A549 (cell line): ENCODE measurements around the gene SLC26A3. TPM values are rescaled to one million over a fixed set of nuclear protein-coding genes. Genes with fewer than 3 reads are reported as not detected.

ENCODE experiments used
- ATAC-seq, 2 experiments: fragments of 200-7000 bp in 1 of 2; fragments of >200 bp in 1 of 2; cut with Nextera tagmentation in 1 of 2; cut with Tn5 transposase in 1 of 2; 3 replicates each; pipeline versions ENCODE4 v1.8.0 to v1.9.1; 2018 to 2020; ENCODE audit warnings: mild to moderate bottlenecking in 1 of 2, moderate library complexity in 1 of 2
- CTCF ChIA-PET: fragments of 300-600 bp; sonication (Branson Sonifier 250); formaldehyde crosslinking; extraction: SDS; loops from one replicate; lab custom pipeline; 2021; ENCODE audit warnings: antibody characterized with exemption, inconsistent platforms; lab: Yijun Ruan, JAX
- POLR2A ChIA-PET: fragments of 350-600 bp; formaldehyde crosslinking; extraction: SDS; loops from one replicate; lab custom pipeline; 2021; ENCODE audit warnings: antibody characterized with exemption, inconsistent platforms; lab: Yijun Ruan, JAX
- DNase-seq, 2 experiments: peaks; one replicate each; pipeline versions ENCODE4 v3.0.0 to v3.0.0-alpha.2; 2011 to 2016; ENCODE audit warnings: low read depth in 1 of 2, low spot score in 1 of 2
- FAIRE-seq: peaks from 2 replicates; lab custom pipeline; 2011; peaks lifted over from hg19 to GRCh38; lab: Jason Lieb, UNC
- H3K27ac ChIP-seq, 2 experiments: fragments of >200 bp; sonication (Bioruptor Twin); formaldehyde crosslinking; 3 replicates each; pipeline ENCODE4 v1.5.1; 2016 to 2017
- H3K4me1 ChIP-seq: fragments of >200 bp; sonication (Bioruptor Twin); formaldehyde crosslinking; 3 replicates; pipeline ENCODE4 v1.6.1; 2016
- H3K4me2 ChIP-seq: fragments of >200 bp; sonication (Bioruptor Twin); formaldehyde crosslinking; 3 replicates; pipeline ENCODE4 v1.6.1; 2016
- H3K4me3 ChIP-seq: fragments of >200 bp; sonication (Bioruptor Twin); formaldehyde crosslinking; 3 replicates; pipeline ENCODE4 v1.5.1; 2016
- H3K9me3 ChIP-seq: fragments of >200 bp; sonication (Bioruptor Twin); formaldehyde crosslinking; 3 replicates; pipeline ENCODE4 v1.6.1; 2016
- E2F6 ChIP-seq: IDR thresholded peaks from 2 replicates; pipeline ENCODE4 v1.6.1; 2012; ENCODE audit warnings: low read depth, borderline replicate concordance
- EHF ChIP-seq: fragments of 250-450 bp; sonication (Bioruptor Pico); IDR thresholded peaks from 2 replicates; pipeline ENCODE4 v1.5.0; 2020; ENCODE audit warnings: mild to moderate bottlenecking
- EHMT2 ChIP-seq: fragments of 200-600 bp; sonication (generic); IDR thresholded peaks from 2 replicates; pipeline ENCODE4 v1.6.1; 2016; ENCODE audit warnings: antibody characterized with exemption, low read depth, mild to moderate bottlenecking, moderate library complexity
- EP300 ChIP-seq, 2 experiments: fragments of >200 bp; sonication (Bioruptor Twin); formaldehyde crosslinking; IDR thresholded peaks; 2 replicates in 1 of 2; 3 replicates in 1 of 2; pipeline ENCODE4 v1.6.1; 2016 to 2017
- FOSB ChIP-seq: fragments of 250-450 bp; sonication (Bioruptor Pico); IDR thresholded peaks from 2 replicates; pipeline ENCODE4 v1.5.0; 2020; ENCODE audit warnings: mild to moderate bottlenecking, moderate library complexity
- FOSL2 ChIP-seq, 2 experiments: fragments of 450-650 bp in 1 of 2; fragments of >200 bp in 1 of 2; sonication (Bioruptor Twin) in 1 of 2; formaldehyde crosslinking; IDR thresholded peaks; 2 replicates each; pipeline versions ENCODE4 v1.5.0 to v1.6.1; 2016 to 2020; ENCODE audit warnings: mild to moderate bottlenecking in 1 of 2, moderate library complexity in 1 of 2
- FOXS1 ChIP-seq: fragments of 250-450 bp; sonication (Bioruptor Pico); IDR thresholded peaks from 2 replicates; pipeline ENCODE4 v1.5.0; 2020; ENCODE audit warnings: mild to moderate bottlenecking, moderate library complexity
- HDAC2 ChIP-seq: fragments of 200-600 bp; sonication (generic); IDR thresholded peaks from 2 replicates; pipeline ENCODE4 v1.6.1; 2016
- HMGXB4 ChIP-seq: fragments of 250-450 bp; sonication (Bioruptor Pico); IDR thresholded peaks from 2 replicates; pipeline ENCODE4 v1.5.0; 2021; ENCODE audit warnings: mild to moderate bottlenecking, moderate library complexity, borderline replicate concordance
- JUN ChIP-seq, 2 experiments: fragments of >200 bp; sonication (Bioruptor Twin); formaldehyde crosslinking; IDR thresholded peaks; 2 replicates in 1 of 2; 3 replicates in 1 of 2; pipeline ENCODE4 v1.6.1; 2016 to 2017
- JUNB ChIP-seq: fragments of >200 bp; sonication (Bioruptor Twin); formaldehyde crosslinking; IDR thresholded peaks from 2 replicates; pipeline ENCODE4 v1.6.1; 2016
- KDM5A ChIP-seq: fragments of 200-600 bp; sonication (generic); IDR thresholded peaks from 2 replicates; pipeline ENCODE4 v1.6.1; 2016; ENCODE audit warnings: antibody characterized with exemption, mild to moderate bottlenecking
- MAFK ChIP-seq: fragments of 450-650 bp; IDR thresholded peaks from 2 replicates; pipeline ENCODE4 v1.6.1; 2014; ENCODE audit not compliant: partially characterized antibody
- MAZ ChIP-seq: fragments of 150-350 bp; IDR thresholded peaks from 2 replicates; pipeline ENCODE4 v1.6.1; 2014; ENCODE audit warnings: antibody characterized with exemption, low read depth, low read length, borderline replicate concordance
- MYC ChIP-seq: IDR thresholded peaks from 2 replicates; pipeline ENCODE4 v1.6.1; 2012; ENCODE audit warnings: mild to moderate bottlenecking, inconsistent platforms, low read length, improper control_type of control experiment, borderline replicate concordance
- NFE2L2 ChIP-seq: fragments of 150-350 bp; conservative IDR thresholded peaks from 2 replicates; pipeline ENCODE4 v1.6.1; 2014; ENCODE audit warnings: low read length
- NR3C1 ChIP-seq: fragments of >200 bp; sonication (Bioruptor Twin); formaldehyde crosslinking; IDR thresholded peaks from 3 replicates; pipeline ENCODE4 v1.6.1; 2017
- PBX3 ChIP-seq: IDR thresholded peaks from 2 replicates; pipeline ENCODE4 v1.6.1; 2012
- POLR2AphosphoS2 ChIP-seq: conservative IDR thresholded peaks from 2 replicates; pipeline ENCODE4 v1.6.1; 2012; ENCODE audit warnings: low read length, improper control_type of control experiment, inconsistent platforms
- RCOR1 ChIP-seq: fragments of 150-350 bp; IDR thresholded peaks from 2 replicates; pipeline ENCODE4 v1.6.1; 2014; ENCODE audit warnings: antibody characterized with exemption, low read length, low read depth
- RFX5 ChIP-seq: fragments of 450-650 bp; IDR thresholded peaks from 2 replicates; pipeline ENCODE4 v1.7.1; 2014; ENCODE audit warnings: antibody characterized with exemption, mild to moderate bottlenecking, moderate library complexity
- RNF2 ChIP-seq: fragments of 200-600 bp; sonication (generic); IDR thresholded peaks from 2 replicates; pipeline ENCODE4 v1.6.1; 2016; ENCODE audit warnings: low read depth, mild to moderate bottlenecking, antibody characterized with exemption, moderate library complexity, borderline replicate concordance
- SMC3 ChIP-seq: fragments of >200 bp; sonication (Bioruptor Twin); formaldehyde crosslinking; IDR thresholded peaks from 3 replicates; pipeline ENCODE4 v1.6.1; 2018; ENCODE audit warnings: inconsistent platforms
- SREBF2 ChIP-seq: fragments of 450-650 bp; IDR thresholded peaks from 2 replicates; pipeline ENCODE4 v1.6.1; 2014; ENCODE audit warnings: mild to moderate bottlenecking, moderate library complexity
- TP53 ChIP-seq: fragments of 250-450 bp; sonication (Bioruptor Pico); IDR thresholded peaks from 2 replicates; pipeline ENCODE4 v1.5.0; 2021; ENCODE audit warnings: mild to moderate bottlenecking, moderate library complexity
- USF2 ChIP-seq: fragments of 450-650 bp; IDR thresholded peaks from 2 replicates; pipeline ENCODE4 v1.6.1; 2014; ENCODE audit warnings: antibody characterized with exemption
- ZC3H11A ChIP-seq: fragments of 450-650 bp; IDR thresholded peaks from 2 replicates; pipeline ENCODE4 v1.6.1; 2014; ENCODE audit warnings: antibody characterized with exemption, mild to moderate bottlenecking
- ZNF302 ChIP-seq: fragments of 250-450 bp; sonication (Bioruptor Pico); IDR thresholded peaks from 2 replicates; pipeline ENCODE4 v1.9.0; 2021; ENCODE audit warnings: inconsistent platforms, mild to moderate bottlenecking, moderate library complexity
- ZSCAN20 ChIP-seq: fragments of 250-450 bp; sonication (Bioruptor Pico); IDR thresholded peaks from 2 replicates; pipeline ENCODE4 v1.8.0; 2022; ENCODE audit warnings: mild to moderate bottlenecking, moderate library complexity
- WGBS: methylation state at CpG from one replicate; pipeline ENCODE4 v1.1.6; 2017; ENCODE audit errors: missing lambda C conversion rate; 5-methylcytosine and 5-hydroxymethylcytosine counted together
- polyA plus RNA-seq, 4 experiments: library from polyadenylated mRNA; depleted of rRNA in 3 of 4; stranded (reverse); fragments of >200 nt; fragmentation: RNase III in 1 of 4; extraction: RNeasy Plus Mini Kit Qiagen cat#74134 plus additional on column Dnase treatment in 1 of 4; gene quantifications; 2 replicates in 3 of 4; 3 replicates in 1 of 4; pipeline ENCODE4 v1.2.3, GENCODE V29; 2011 to 2017

SLC26A3 gene
- polyA plus RNA-seq, 2 of the 4 experiments (the other 2 are of a cell fraction), result not detected

GRCh38 chr7:107813524-107813923 is 10.5 kb upstream of the SLC26A3 start:
- no peak overlapping the region for H3K4me2 ChIP-seq
- FAIRE-seq, result no peak
- TF ChIP-seq HMGXB4, result no peak
- no peak for TF ChIP-seq RCOR1
- no peak for TF ChIP-seq PBX3
- no peak for TF ChIP-seq NFE2L2
- TF ChIP-seq JUNB, result no peak
- TF ChIP-seq MYC, result no peak
- no peak for TF ChIP-seq NR3C1
- no peak for TF ChIP-seq MAZ
- no peak for TF ChIP-seq E2F6
- TF ChIP-seq HDAC2, result no peak
- no peak for TF ChIP-seq FOXS1 (CRISPR knock-in tag)
- no peak for TF ChIP-seq USF2
- TF ChIP-seq EHMT2, result no peak
- no peak for TF ChIP-seq KDM5A
- no peak for TF ChIP-seq POLR2AphosphoS2
- TF ChIP-seq ZNF302 (CRISPR knock-in tag), result no peak
- TF ChIP-seq EP300 (IDR thresholded peaks at IDR 0.05), result no peak
- TF ChIP-seq MAFK, result no peak
- no peak for TF ChIP-seq ZC3H11A
- TF ChIP-seq FOSB (CRISPR knock-in tag), result no peak
- WGBS, result 18% methylated on average over 3 of the region's 3 CpGs
- CTCF ChIA-PET, result no interaction called here
- H3K9me3 ChIP-seq, result 0 out of 3 replicates have a peak, but pooled peaks cover 3% of the 10 kb centered on the region
- no peak overlapping the region for H3K27ac ChIP-seq
- no peaks in the 10 kb centered on the region for H3K4me1 ChIP-seq
- H3K4me3 ChIP-seq, result no peak overlapping the region
- no peak for DNase-seq
- POLR2A ChIA-PET, result no interaction called here
- no peak for ATAC-seq

- WGBS, result 48% methylated on average over 5 of the region's 5 CpGs
Observed at GRCh38 chr7:107811934-107812333, 8.9 kb upstream of the SLC26A3 start.

More at GRCh38 chr7:107811934-107812333, 8.9 kb upstream of the SLC26A3 start:
- Histone ChIP-seq H3K4me3 (no peak overlapping the region), H3K4me2 (no peak overlapping the region), H3K9me3 (no peaks in the 10 kb centered on the region), H3K27ac (no peak overlapping the region), H3K4me1 (no peaks in the 10 kb centered on the region)
- FAIRE-seq, result peak; percentile 56
- ChIA-PET CTCF (interaction anchor here (0.8 kb wide), 1 partner anchor 63 kb away, joined by 3 read pairs; no protein-coding TSS in a partner anchor), POLR2A (no interaction called here)
- TF ChIP-seq JUN (IDR thresholded peaks at IDR 0.05) (no peak), TP53 (CRISPR knock-in tag) (no peak), ZSCAN20 (no peak), E2F6 (no peak), RFX5 (no peak), SMC3 (no peak), FOXS1 (CRISPR knock-in tag) (no peak), RNF2 (no peak), EHF (CRISPR knock-in tag) (no peak), SREBF2 (no peak), FOSL2 (IDR thresholded peaks at IDR 0.05) (no peak), FOSL2 (CRISPR knock-in tag; IDR thresholded peaks at IDR 0.05) (no peak), PBX3 (no peak)
- no peak for DNase-seq
- no peak for ATAC-seq
